ENCODE measurements around the gene TMEM59.
"Not testable (repeated sequence)": the region's sequence is repeated elsewhere in the genome, so short reads cannot be mapped to it uniquely, and the experiment has no call there.

TMEM59 gene

GRCh38 chr1:54052934-54053744, at the start of gene TMEM59, which contains the start of gene TCEANC2:
Gene TMEM59, minus strand, starts transcription at chr1:54053204. Its CDS starts 16 bp downstream, at chr1:54053188.
Gene TCEANC2, plus strand, starts transcription at chr1:54053608. Its CDS starts 815 bp downstream, at chr1:54054423.
- peaks cover 46% of the 10 kb centered on the region for H3K4me1 Mint-ChIP-seq (ENCODE audit: low read depth)
- H3K36me3 Mint-ChIP-seq = peaks cover 2% of the 10 kb centered on the region
- H3K27ac Mint-ChIP-seq = no peak within 1 kb of the TSS
- no peaks in the 10 kb centered on the region for H3K27me3 Mint-ChIP-seq
- no peak within 1 kb of the TSS for H3K4me3 Mint-ChIP-seq
- no peaks in the 10 kb centered on the region for H3K9me3 Mint-ChIP-seq (ENCODE audit: low read depth)

GRCh38 chr1:54100500-54100899, 47.5 kb upstream of the TMEM59 start:
- Mint-ChIP-seq H3K36me3 (peaks cover 14% of the 10 kb centered on the region), H3K9me3 (ENCODE audit: low read depth) (no peaks in the 10 kb centered on the region), H3K27me3 (no peaks in the 10 kb centered on the region), H3K4me3 (no peak overlapping the region), H3K4me1 (ENCODE audit: low read depth) (no peaks in the 10 kb centered on the region), H3K27ac (no peak overlapping the region)

GRCh38 chr1:54099061-54099610, 46.1 kb upstream of the TMEM59 start:
- H3K4me1 Mint-ChIP-seq (ENCODE audit: low read depth) = no peaks in the 10 kb centered on the region
- no peak overlapping the region for H3K27ac Mint-ChIP-seq
- H3K4me3 Mint-ChIP-seq = no peak overlapping the region
- peaks cover 14% of the 10 kb centered on the region for H3K36me3 Mint-ChIP-seq
- no peaks in the 10 kb centered on the region for H3K9me3 Mint-ChIP-seq (ENCODE audit: low read depth)
- no peaks in the 10 kb centered on the region for H3K27me3 Mint-ChIP-seq

- Mint-ChIP-seq H3K27ac (no peak overlapping the region), H3K9me3 (ENCODE audit: low read depth) (no peaks in the 10 kb centered on the region), H3K4me3 (no peak overlapping the region), H3K36me3 (peaks cover 10% of the 10 kb centered on the region), H3K4me1 (ENCODE audit: low read depth) (no peaks in the 10 kb centered on the region), H3K27me3 (no peaks in the 10 kb centered on the region)
Observed at GRCh38 chr1:54096877-54097240, 43.9 kb upstream of the TMEM59 start.

- Mint-ChIP-seq H3K9me3 (ENCODE audit: low read depth) (no peaks in the 10 kb centered on the region), H3K4me1 (ENCODE audit: low read depth) (no peaks in the 10 kb centered on the region), H3K4me3 (no peak overlapping the region), H3K36me3 (peaks cover 9% of the 10 kb centered on the region), H3K27ac (no peak overlapping the region), H3K27me3 (no peaks in the 10 kb centered on the region)
Observed at GRCh38 chr1:54096227-54096876, 43.3 kb upstream of the TMEM59 start.

GRCh38 chr1:54095546-54096226, 42.7 kb upstream of the TMEM59 start:
- Mint-ChIP-seq H3K27me3 (no peaks in the 10 kb centered on the region), H3K36me3 (peaks cover 5% of the 10 kb centered on the region), H3K27ac (no peak overlapping the region), H3K4me1 (ENCODE audit: low read depth) (no peaks in the 10 kb centered on the region), H3K9me3 (ENCODE audit: low read depth) (no peaks in the 10 kb centered on the region), H3K4me3 (no peak overlapping the region)

GRCh38 chr1:54094730-54095105, 41.7 kb upstream of the TMEM59 start:
- H3K4me1 Mint-ChIP-seq (ENCODE audit: low read depth); H3K27ac Mint-ChIP-seq; H3K27me3 Mint-ChIP-seq; H3K36me3 Mint-ChIP-seq; H3K9me3 Mint-ChIP-seq (ENCODE audit: low read depth); H3K4me3 Mint-ChIP-seq: not testable (repeated sequence)

- Mint-ChIP-seq H3K27ac (no peak overlapping the region), H3K4me3 (no peak overlapping the region), H3K36me3 (peaks cover 2% of the 10 kb centered on the region), H3K27me3 (no peaks in the 10 kb centered on the region), H3K4me1 (ENCODE audit: low read depth) (no peaks in the 10 kb centered on the region), H3K9me3 (ENCODE audit: low read depth) (no peaks in the 10 kb centered on the region)
Observed at GRCh38 chr1:54094001-54094729, 41.2 kb upstream of the TMEM59 start.

- H3K4me1 Mint-ChIP-seq (ENCODE audit: low read depth) = no peaks in the 10 kb centered on the region
- peaks cover 2% of the 10 kb centered on the region for H3K36me3 Mint-ChIP-seq
- no peak overlapping the region for H3K27ac Mint-ChIP-seq
- no peak overlapping the region for H3K4me3 Mint-ChIP-seq
- no peaks in the 10 kb centered on the region for H3K27me3 Mint-ChIP-seq
- H3K9me3 Mint-ChIP-seq (ENCODE audit: low read depth) = no peaks in the 10 kb centered on the region
Observed at GRCh38 chr1:54091666-54092065, 38.7 kb upstream of the TMEM59 start.

GRCh38 chr1:54088385-54088784, 35.4 kb upstream of the TMEM59 start:
- Mint-ChIP-seq H3K27me3 (no peaks in the 10 kb centered on the region), H3K9me3 (ENCODE audit: low read depth) (no peaks in the 10 kb centered on the region), H3K4me3 (no peak overlapping the region), H3K4me1 (ENCODE audit: low read depth) (no peaks in the 10 kb centered on the region), H3K27ac (no peak overlapping the region), H3K36me3 (peaks cover 4% of the 10 kb centered on the region)

GRCh38 chr1:54086754-54087153, 33.8 kb upstream of the TMEM59 start:
- Mint-ChIP-seq H3K9me3 (ENCODE audit: low read depth) (no peaks in the 10 kb centered on the region), H3K4me1 (ENCODE audit: low read depth) (no peaks in the 10 kb centered on the region), H3K4me3 (no peak overlapping the region), H3K27ac (no peak overlapping the region), H3K27me3 (no peaks in the 10 kb centered on the region), H3K36me3 (peaks cover 4% of the 10 kb centered on the region)

- no peaks in the 10 kb centered on the region for H3K9me3 Mint-ChIP-seq (ENCODE audit: low read depth)
- no peaks in the 10 kb centered on the region for H3K27me3 Mint-ChIP-seq
- H3K4me1 Mint-ChIP-seq (ENCODE audit: low read depth) = peaks cover 2% of the 10 kb centered on the region
- no peak overlapping the region for H3K4me3 Mint-ChIP-seq
- H3K36me3 Mint-ChIP-seq = peaks cover 6% of the 10 kb centered on the region
- no peak overlapping the region for H3K27ac Mint-ChIP-seq
Observed at GRCh38 chr1:54084794-54085193, 31.8 kb upstream of the TMEM59 start.

- peaks cover 4% of the 10 kb centered on the region for H3K4me1 Mint-ChIP-seq (ENCODE audit: low read depth)
- peaks cover 10% of the 10 kb centered on the region for H3K36me3 Mint-ChIP-seq
- H3K27me3 Mint-ChIP-seq = no peaks in the 10 kb centered on the region
- no peaks in the 10 kb centered on the region for H3K9me3 Mint-ChIP-seq (ENCODE audit: low read depth)
- H3K4me3 Mint-ChIP-seq = no peak overlapping the region
- no peak overlapping the region for H3K27ac Mint-ChIP-seq
Observed at GRCh38 chr1:54081306-54082270, 28.6 kb upstream of the TMEM59 start.

- Mint-ChIP-seq H3K4me3 (no peak overlapping the region), H3K4me1 (ENCODE audit: low read depth) (peaks cover 4% of the 10 kb centered on the region), H3K36me3 (peaks cover 11% of the 10 kb centered on the region), H3K9me3 (ENCODE audit: low read depth) (no peaks in the 10 kb centered on the region), H3K27ac (no peak overlapping the region), H3K27me3 (no peaks in the 10 kb centered on the region)
Observed at GRCh38 chr1:54080598-54081049, 27.6 kb upstream of the TMEM59 start.

All from activated naive CD8-positive, alpha-beta T cell (primary cell).